Embryonic facial prominence (tissue), 1 donor: ENCODE results near the gene CD3D.
"Not testable (repeated sequence)": the region's sequence is repeated elsewhere in the genome, so short reads cannot be mapped to it uniquely, and the experiment has no call there.

Source experiments
- DNase-seq: peaks from one replicate; pipeline ENCODE4 v3.0.0-alpha.2; 2016; ENCODE audit errors: extremely low spot score

The CD3D gene

DNA sequence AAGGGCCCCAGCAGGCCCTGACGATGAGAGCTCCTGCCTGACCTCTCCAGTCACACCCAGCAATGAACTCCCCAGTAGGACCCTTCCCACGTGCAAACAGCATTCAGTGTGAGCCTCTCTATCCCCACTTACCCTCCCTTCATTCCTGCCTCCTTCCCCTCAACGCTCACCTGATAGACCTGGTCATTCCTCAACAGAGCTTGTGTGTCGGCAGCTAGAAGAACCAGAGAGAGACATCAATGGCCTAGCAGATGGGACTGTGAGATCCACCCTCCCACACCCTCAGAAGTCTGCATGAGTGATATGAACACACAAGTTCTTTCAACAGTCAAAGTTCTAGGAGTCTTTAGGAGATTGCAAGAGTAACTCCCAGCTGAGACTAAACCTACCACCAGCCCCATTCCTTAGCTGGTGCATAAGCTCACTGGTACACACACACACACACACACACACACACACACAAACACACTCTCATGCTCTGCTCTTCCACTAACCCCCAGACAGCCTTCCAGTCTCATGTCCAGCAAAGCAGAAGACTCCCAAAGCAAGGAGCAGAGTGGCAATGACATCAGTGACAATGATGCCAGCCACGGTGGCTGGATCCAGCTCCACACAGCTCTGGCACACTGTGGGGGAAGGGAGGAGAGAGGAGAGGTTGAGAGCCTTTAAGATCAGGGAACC lies 3.1 kb downstream of the CD3D start:
- no peak for DNase-seq

- DNase-seq: no peak
Measured at GRCh38 chr11:118338637-118339061, 3.9 kb downstream of the CD3D start.

DNA sequence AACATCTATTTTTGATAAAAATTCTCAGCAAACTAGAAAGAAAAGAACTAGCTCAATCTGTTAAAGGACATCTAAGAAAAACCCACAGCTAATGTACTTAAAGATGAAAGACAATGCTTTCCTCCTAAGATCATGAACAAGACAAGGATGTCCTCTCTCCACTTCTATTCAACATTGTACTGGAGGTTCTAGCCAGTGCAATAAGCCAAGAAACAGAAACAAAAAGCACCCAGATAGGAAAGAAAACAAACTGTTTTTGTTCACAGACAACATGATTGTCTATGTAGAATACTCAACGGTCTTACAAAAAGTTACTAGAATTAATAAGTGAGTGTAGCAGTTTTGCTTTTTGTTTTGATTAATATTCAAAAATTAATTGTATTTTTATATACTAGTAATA lies 7.8 kb downstream of the CD3D start:
- no peak for DNase-seq

- DNase-seq: no peak
Measured at GRCh38 chr11:118328745-118329144, 13.8 kb downstream of the CD3D start.

GRCh38 chr11:118325283-118325682 lies 17.2 kb downstream of the CD3D start:
- no peak for DNase-seq

GRCh38 chr11:118322721-118323120 lies 19.8 kb downstream of the CD3D start:
- no peak for DNase-seq

DNA sequence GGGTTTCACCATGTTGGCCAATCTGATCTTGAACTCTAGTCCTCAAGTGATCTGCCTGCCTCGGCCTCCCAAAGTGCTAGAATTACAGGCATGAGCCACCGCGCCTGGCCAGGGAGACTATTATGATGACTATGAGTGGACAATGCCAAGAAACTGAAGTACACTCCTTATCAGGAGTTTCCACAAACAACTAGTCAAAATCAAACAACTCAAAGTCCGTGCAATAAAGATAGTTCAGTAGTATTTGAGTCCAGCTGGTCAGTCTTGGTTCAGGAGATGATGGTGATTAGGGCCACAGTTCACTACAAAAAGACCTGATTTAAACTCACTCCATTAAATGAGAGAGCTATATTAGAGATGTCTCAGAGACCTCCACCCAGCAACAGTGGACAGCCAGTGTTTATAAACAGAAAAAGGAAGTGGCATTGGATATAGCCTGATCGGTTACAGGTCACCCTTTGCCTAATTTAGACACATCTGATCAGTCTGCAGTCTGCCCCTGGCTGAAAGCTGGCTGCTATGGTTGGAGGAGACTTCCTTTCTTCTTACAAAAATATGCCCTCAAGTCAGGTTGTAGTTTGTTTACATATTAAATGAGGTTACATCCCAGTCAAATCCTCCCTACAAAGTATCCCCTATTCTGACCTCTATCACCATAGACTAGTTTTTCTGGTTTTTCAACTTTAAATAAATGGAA lies 21.0 kb downstream of the CD3D start:
- DNase-seq: no peak

- no peak for DNase-seq
Measured at GRCh38 chr11:118320515-118320914, 22.0 kb downstream of the CD3D start.

DNA sequence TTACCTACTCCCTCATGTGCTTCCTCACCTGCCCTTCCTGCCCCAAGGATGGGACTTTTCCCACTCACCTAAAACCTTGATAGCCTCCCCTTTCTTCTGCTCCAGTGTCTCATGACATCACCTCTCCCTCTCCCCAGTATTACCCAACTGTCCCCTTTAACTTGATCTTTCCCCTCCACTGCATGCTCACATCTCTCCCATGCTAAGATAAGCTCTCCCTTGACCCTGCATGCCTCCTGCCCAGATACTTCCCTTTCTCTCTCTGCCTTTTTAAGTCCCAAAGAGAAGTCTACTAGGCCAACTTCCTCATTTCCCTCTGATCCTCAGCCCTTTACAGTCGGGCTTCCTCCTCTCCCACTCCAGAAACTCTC lies 23.2 kb downstream of the CD3D start:
- no peak for DNase-seq

- DNase-seq: no peak
Measured at GRCh38 chr11:118318581-118319336, 23.7 kb downstream of the CD3D start.

GRCh38 chr11:118318124-118318523 lies 24.4 kb downstream of the CD3D start:
- no peak for DNase-seq

DNA sequence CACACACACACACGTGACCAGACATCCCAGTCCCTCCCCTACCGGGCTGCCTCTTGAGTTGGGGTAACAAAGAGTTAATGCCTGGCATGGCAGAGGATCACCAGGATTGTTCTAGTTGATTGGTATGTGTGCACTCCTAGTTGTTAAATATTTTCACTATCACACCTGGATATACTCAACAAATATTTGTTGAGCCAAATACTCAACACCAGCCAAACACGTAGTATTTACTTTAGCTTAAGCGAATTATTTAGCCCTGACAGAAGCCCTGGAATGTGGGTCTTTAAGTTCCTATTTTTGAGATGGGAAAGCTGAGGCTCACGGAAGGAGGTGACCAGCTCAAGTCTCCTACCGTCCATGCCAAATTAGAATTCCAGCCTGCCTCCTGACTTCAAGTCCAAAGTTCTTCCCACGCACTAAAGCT lies 27.5 kb downstream of the CD3D start:
- no peak for DNase-seq

DNA sequence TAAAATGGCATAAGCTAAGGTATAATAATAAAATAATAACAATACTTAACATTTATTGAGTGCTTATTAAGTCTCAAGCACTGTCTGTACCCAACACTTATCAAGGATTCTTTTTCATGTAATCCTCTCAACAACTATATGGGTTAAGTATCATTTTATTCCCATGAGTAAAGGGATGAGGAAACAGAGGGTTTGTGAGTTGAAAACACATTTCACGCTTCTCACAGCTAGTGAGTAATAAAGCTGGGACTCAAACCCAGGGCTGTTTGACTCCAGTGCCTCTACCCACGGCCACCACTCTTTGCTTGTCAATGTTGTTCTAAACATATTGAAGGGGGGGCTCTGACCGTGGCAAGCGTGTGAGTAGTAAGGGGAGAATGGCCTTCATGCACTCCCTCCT lies 29.3 kb downstream of the CD3D start:
- DNase-seq: no peak

- DNase-seq: no peak
Measured at GRCh38 chr11:118312328-118312727, 30.2 kb downstream of the CD3D start.

DNA sequence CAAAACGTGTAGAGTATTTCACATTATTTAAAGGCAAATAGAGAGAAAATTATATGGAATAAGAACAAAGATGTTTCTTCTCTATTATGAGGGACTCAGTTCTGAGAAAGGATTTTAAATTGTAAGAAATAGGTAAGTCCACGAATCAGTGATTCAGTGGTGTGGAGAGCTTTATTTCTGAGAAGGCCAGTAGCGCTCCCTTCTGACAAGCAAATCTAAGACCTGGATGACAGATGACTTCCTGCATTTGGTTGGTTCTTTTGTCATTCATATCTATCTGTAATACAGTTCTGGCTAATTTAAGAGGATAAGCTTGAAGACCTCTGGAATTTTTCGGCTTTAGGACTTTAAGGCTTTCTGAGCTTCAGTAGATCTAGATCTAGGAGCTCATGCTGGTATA lies 31.0 kb downstream of the CD3D start:
- DNase-seq: no peak

DNA sequence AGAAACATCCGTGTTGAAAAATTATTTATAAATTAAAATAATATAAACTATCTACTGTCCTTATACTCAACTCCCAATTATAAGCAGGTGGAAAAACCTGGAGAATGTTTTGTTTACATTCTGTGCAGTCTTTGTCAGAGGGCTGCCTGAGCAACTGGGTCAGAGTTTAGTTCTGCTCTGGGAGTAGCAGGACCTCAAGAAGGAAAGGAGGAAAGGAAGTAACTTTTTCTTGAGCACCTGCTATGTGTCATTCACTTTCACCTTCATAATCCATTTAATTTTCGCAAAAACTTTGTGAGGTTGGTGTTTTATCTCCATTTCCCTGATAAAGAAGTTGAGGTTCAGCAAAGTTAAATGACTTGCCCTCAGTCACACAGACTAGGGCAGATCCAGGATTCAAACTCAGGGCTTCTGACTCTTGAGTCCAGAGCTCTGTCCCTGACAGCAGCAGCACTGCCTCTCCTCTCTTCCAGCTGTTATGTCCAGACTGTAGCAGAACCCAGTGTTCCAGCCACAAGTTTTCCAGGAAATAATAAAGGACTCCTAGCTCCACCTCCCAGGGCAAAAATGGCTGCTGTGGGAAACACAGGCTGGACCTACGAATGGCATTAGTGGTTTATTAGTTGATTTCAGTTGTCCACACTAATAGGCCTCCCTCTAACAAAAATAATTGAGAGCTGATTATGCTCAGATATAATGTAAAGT lies 31.6 kb downstream of the CD3D start:
- no peak for DNase-seq

GRCh38 chr11:118310271-118310670 lies 32.2 kb downstream of the CD3D start:
- DNase-seq: no peak

DNA sequence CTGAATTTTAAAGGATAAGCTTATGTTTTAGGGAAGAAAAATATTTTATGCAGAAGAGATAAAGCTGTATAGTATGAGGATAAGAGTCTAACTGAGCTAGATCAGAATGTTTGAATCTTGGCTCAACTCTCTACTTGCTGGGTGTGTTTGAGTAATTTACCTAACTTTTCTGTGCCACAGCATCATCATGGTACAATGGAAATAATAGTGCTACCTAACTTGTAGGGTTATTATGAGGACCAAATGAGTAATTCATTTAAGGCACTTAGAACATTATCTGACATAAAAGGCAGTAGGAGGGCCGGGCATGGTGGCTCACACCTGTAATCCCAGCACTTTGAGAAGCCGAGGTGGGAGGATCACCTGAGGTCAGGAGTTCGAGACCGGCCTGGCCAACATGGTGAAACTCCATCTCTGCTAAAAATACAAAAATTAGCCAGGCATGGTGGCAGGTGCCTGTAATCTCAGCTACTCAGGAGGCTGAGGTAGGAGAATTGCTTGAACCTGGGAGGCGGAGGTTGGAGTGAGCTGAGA lies 33.4 kb downstream of the CD3D start:
- DNase-seq: not testable (repeated sequence)

GRCh38 chr11:118306556-118306955 lies 35.9 kb downstream of the CD3D start:
- no peak for DNase-seq

DNA sequence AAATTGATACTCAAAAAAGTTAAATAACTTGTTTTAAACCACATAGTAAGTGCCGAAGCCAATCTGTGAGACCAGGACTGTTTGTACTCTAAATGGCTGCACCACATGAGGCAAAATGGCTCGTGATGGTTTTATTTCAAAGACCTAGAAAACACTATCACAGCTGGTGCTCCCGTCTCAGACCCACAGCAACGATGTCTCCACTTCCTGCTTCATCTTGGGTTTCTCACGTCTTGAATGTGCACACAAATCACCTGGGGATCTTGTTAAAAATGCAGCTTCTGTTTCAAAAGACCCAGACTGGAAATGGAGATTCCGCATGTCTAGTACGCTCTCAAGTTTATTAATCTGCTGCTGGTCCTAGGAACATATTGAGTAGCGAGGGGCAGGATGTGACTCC lies 36.8 kb downstream of the CD3D start:
- DNase-seq: no peak

GRCh38 chr11:118304568-118305248 lies 37.8 kb downstream of the CD3D start, which contains the start of gene CD3E:
Gene CD3E, plus strand, starts transcription at chr11:118304730. Its CDS starts 223 bp downstream, at chr11:118304953.
- no peak for DNase-seq
